NCI-H2196 (cell line): Measurements from ENCODE around the gene YWHAG.
"Not testable (repeated sequence)": the region's sequence is repeated elsewhere in the genome, so short reads cannot be mapped to it uniquely, and the experiment has no call there.

Experiments
- DNase-seq: peaks from one replicate; lab custom pipeline; 2025; ENCODE audit not compliant: unreplicated experiment; lab: John Stamatoyannopoulos, UW

YWHAG gene

GRCh38 chr7:76326646-76327233, 32.1 kb downstream of the YWHAG start:
- DNase-seq: no peak

DNA sequence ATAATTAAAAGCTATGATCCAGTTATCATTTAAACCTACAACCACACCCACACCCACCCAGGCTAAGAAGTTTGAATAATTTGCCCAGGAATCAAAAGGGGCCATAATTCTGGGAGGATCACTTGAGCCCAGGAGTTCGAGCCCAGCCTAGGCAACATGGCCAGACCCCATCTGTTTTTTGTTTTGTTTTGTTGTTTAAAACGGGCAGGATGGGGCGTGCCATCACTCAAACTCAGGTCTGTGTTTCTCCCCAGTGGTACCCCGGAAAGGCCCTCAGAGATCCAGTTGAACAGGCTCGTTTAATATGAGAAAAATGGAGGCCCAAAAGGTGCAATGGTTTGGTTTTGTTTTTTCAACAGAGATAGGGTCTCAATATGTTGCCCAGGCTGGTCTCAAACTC, 33.0 kb downstream of the YWHAG start:
- no peak for DNase-seq

DNA sequence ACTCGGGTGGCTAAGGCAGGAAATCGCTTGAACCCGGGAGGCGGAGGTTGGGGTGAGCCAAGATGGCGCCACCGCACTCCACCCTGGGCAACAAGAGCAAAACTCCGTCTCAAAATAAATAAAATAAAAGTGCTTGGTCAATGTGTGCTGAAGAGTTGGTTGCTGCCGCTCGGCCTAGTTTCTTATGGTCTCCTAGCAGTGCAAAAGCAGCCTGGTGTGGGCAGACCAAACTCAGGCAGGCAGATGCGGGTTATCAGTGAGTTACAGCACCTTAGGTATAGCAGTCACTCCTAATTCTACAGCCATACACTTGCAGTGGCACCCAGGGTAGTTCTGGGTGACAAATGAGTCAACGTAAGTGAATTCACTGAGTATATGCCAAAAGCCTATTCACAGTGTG, 33.7 kb downstream of the YWHAG start:
- DNase-seq: no peak

GRCh38 chr7:76318488-76319353, 40.1 kb downstream of the YWHAG start:
- DNase-seq: peak; percentile 62

DNA sequence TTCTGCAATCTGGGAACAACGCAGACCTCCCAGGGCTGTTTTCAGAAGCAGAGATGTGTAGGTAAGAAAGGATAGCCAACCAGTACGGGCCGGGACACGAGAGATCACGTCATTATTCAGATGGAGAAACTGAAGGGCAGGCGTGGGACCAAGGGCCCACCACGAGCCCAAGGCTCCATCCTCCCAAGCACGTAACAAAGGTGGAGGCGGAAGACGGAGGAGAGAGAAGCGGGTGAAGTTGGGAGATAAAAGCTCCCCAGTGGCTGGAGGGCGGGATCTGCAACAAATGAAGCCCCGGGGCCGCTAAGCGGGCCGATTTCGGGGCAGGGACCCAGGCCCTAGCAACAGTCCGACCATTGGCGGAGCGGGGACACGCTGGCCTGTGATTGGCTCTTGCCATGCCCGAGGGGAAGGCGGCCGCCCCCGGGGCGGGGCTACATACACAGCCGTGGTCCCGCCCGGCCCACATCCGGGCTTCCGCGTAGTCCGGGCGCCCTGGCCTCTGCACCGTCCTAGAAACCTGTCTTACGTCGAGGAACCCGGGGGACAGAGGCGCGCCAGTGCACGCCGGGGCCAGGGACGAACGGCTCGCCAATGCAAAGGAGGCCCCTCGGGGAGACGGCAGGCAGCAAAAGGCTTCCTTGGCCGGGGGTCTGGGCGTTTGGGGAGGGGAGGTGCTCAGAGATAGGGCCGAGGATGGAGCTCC, 40.9 kb downstream of the YWHAG start:
- peak; percentile 98 for DNase-seq

DNA sequence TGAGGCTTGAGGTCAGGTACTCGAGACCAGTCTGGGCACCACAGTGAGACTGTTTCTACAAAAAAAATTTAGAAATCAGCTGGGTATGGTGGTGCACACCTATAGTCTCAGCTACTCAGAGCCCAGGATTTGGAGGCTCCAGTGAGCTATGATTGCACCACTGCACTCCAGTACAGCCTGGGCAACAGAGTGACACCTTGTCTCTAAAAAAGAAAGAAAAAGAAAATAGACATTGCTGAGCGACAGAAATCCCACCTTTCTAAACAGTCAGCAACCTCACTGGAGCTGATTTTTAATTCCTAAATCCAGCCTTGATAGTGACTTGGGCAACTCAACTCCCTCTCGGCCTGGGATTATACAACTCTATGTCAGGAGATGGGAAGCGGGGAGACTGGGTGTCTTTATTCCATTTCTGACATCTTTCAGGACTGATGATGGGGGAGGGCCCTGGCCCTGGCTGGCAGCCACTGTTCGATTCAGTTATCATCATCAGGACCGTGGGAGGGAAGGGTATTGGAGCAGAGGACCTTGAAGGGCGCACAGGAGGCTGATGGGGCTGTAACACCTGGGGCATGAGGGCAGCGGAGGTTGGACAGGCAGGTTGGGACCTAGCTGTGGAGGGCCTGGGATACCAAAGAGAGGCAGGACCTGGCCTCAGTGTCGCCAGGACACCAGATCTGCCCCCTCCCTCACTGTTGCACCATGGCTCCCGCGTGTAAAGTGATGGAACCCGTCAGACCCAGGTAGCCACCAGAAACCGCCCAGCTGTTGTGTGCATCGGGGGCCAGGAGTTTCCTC, 41.6 kb downstream of the YWHAG start:
- DNase-seq: no peak

DNA sequence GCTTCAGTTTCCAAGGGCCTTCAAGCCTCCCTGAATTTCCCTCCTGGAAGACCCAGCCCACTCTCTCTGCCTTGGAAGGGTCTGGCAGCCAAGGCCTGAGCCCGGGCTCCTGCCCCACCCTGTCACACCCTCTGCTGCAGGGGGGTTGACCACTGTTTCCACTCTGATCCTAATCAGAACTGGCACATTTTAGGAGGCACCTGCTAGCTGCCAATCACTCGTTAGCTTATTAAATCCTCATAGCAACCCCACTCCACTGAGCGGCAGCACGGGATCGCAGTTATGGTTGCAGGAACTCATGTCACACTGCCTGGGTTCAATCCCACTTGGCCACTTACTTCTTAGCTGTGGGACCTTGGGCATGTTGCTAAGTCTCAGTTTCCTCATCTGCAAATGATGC, 43.4 kb downstream of the YWHAG start:
- DNase-seq: no peak

DNA sequence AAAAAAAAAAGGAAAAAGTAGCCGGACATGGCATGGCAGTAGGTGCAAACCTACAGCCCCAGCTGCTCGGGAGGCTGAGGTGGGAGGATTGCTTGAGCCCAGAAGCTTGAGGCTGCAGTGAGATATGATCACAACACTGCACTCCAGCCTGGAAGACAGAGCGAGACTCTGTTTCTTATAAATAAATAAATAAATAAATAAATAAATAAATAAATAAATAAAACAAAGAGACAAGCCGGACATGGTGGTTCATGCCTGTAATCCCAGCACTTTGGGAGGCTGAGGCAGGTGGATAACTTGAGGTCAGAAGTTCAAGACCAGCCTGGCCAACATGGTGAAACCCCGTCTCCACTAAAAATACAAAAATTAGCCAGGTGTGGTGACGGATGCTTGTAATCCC, 44.1 kb downstream of the YWHAG start:
- DNase-seq: not testable (repeated sequence)

GRCh38 chr7:76314042-76314721, 44.6 kb downstream of the YWHAG start:
- peak; percentile 90 for DNase-seq

DNA sequence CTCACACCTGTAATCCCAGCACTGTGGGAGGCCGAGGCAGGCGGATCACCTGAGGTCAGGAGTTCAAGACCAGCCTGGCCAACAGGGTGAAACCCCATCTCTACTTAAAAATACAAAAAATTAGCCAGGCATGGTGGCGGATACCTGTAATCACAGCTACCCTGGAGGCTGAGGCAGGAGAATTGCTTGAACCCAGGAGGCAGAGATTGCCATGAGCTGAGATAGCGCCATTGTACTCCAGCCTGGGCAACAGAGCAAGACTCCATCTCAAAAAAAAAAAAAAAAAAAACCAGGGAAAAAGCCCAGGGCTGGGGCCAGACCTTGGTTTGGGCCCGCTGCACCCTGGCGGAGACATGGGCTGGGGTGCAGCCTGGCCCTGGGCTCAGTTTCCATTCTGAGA, 47.0 kb downstream of the YWHAG start:
- not testable (repeated sequence) for DNase-seq

DNA sequence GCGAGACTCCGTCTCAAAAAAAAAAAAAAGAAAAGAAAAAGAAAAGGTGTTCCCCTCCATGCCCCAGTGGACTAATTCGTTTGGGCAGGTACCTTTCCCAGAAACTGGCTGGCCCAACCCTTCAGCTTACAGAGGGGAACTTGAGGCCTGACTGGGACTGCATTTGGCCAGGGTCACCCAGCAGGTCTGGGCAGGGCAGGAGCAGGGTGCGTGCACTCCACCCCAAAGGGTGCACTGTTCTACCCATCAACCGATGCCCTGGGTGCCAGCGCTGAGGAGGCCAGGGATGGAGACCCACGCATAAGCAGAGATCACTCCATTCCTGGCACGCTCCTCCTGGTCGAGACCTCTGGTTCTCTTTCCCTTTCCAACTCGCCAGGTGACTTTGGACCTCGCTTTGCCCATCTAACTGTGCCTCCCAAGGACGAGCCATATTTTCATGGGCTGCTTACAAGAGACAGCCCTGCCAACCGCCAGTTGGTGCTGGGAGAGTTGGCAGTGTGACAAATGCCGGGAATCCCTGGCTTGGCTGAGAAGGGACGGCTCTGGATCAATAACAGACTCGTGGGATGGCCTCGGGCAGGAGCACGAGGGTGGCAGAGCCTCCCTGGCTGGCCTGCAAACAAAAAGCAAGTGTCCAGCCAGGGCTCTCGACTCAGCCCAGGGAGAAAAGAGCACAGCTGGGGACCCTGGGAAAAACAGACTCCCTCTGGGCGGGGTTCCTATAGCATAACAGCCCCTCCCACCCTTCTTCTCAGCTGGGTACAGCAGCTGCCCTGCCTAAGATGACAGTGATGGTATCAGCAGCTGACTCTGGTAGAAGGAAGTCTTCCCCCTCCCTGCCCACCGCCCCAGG, 48.5 kb downstream of the YWHAG start:
- peak; percentile 87 for DNase-seq

DNA sequence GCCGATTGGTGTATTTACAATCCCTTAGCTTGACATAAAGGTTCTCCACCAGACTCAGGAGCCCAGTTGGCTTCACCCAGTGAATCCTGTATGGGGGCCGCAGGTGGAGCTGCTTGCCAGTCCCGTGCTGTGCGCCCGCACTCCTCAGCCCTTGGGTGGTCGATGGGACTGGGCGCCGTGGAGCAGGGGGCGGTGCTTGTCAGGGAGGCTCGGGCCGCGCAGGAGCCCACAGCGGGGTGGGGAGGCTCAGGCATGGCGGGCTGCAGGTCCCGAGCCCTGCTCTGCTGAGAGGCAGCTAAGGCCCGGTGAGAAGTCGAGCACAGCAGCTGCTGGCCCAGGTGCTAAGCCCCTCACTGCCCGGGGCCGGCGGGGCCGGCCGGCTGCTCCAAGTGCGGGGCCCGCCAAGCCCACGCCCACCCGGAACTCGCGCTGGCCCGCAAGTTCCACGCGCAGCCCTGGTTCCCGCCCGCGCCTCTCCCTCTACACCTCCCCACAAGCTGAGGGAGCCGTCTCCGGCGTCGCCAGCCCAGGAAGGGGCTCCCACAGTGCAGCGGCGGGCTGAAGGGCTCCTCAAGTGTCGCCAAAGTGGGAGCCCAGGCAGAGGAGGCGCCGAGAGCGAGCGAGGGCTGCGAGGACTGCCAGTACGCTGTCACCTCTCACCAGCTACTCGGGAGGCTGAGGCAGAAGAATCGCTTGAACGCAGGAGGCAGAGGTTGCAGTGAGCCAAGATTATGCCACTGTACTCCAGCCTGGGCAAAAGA, 49.3 kb downstream of the YWHAG start:
- DNase-seq: not testable (repeated sequence)

- DNase-seq: not testable (repeated sequence)
These were observed 49.9 kb downstream of the YWHAG start for GRCh38 chr7:76308874-76309273.

- peak; percentile 78 for DNase-seq
These were observed 53.9 kb downstream of the YWHAG start for GRCh38 chr7:76304888-76305375.

- peak; percentile 87 for DNase-seq
These were observed 55.3 kb downstream of the YWHAG start for GRCh38 chr7:76303202-76304147.

GRCh38 chr7:76302347-76303201, 56.2 kb downstream of the YWHAG start, which contains the start of gene HSPB1:
Gene HSPB1 (plus strand): TSS chr7:76302673. CDS start chr7:76302713, 40 bp downstream.
- DNase-seq: peak; percentile 98

- DNase-seq: no peak
These were observed 57.8 kb downstream of the YWHAG start for GRCh38 chr7:76301000-76301399.
